Thoracic aorta (tissue), 2 donors: Measurements from ENCODE around the gene RNF11. TPM values are rescaled to one million over a fixed set of nuclear protein-coding genes. Genes with fewer than 3 reads are reported as not detected.
"Not testable (repeated sequence)": the region's sequence is repeated elsewhere in the genome, so short reads cannot be mapped to it uniquely, and the experiment has no call there.

ENCODE experiments used
- ATAC-seq: fragments of 150-250 bp; one replicate; pipeline ENCODE4 v1.8.0; 2017; ENCODE audit warnings: low read depth; ENCODE audit not compliant: insufficient number of reproducible peaks, low FRiP score
- DNase-seq: peaks from one replicate; pipeline ENCODE4 v3.0.0-alpha.2; 2020; ENCODE audit warnings: low spot score
- H3K27ac ChIP-seq, 2 donors: fragments of 200-600 bp; sonication (generic); 1 replicate in 1 of 2; 2 replicates in 1 of 2; pipeline ENCODE4 v1.5.1; 2016; ENCODE audit warnings: mild to moderate bottlenecking in 2 of 2, moderate library complexity in 2 of 2
- H3K27me3 ChIP-seq: fragments of 200-600 bp; sonication (generic); replicated peaks from 2 replicates; pipeline ENCODE4 v1.6.0; 2016; ENCODE audit warnings: mild to moderate bottlenecking; ENCODE audit not compliant: insufficient read depth
- H3K36me3 ChIP-seq: fragments of 200-600 bp; sonication (generic); one replicate; pipeline ENCODE4 v1.5.1; 2016
- H3K4me1 ChIP-seq, 2 donors: fragments of 200-600 bp; sonication (generic); 1 replicate in 1 of 2; 2 replicates in 1 of 2; pipeline versions ENCODE4 v1.5.1 to v1.6.0; 2016; ENCODE audit warnings: low read depth in 2 of 2, mild to moderate bottlenecking in 1 of 2; ENCODE audit not compliant: control insufficient read depth in 1 of 2
- H3K4me3 ChIP-seq: fragments of 200-600 bp; sonication (generic); 2 replicates; pipeline ENCODE4 v1.5.1; 2016; ENCODE audit warnings: mild to moderate bottlenecking
- H3K9me3 ChIP-seq: fragments of 200-600 bp; sonication (generic); 2 replicates; pipeline ENCODE4 v1.5.1; 2016
- CTCF ChIP-seq: fragments of 200-600 bp; sonication (generic); IDR thresholded peaks from one replicate; pipeline ENCODE4 v1.5.1; 2019; ENCODE audit warnings: antibody characterized with exemption
- total RNA-seq, 2 donors: library from RNA; depleted of rRNA; stranded (reverse); fragments of >200 nt; gene quantifications; one replicate each; pipeline versions ENCODE4 v1.1.0 to v1.2.3, GENCODE V29; 2016

RNF11 gene
- total RNA-seq, 2 donors from 2014 or later, result 102 to 112 TPM

- no peaks in the 10 kb centered on the region for H3K36me3 ChIP-seq
- no peaks in the 10 kb centered on the region for H3K27me3 ChIP-seq
- H3K4me3 ChIP-seq, result no peak overlapping the region
- no peak overlapping the region for H3K27ac ChIP-seq
- H3K4me1 ChIP-seq, result peaks cover 6 to 14% of the 10 kb centered on the region in 2 donors
- H3K9me3 ChIP-seq, result no peaks in the 10 kb centered on the region
- DNase-seq, result no peak
- TF ChIP-seq CTCF, result no peak
- no peak for ATAC-seq
These were observed 5.5 kb upstream of the RNF11 start for GRCh38 chr1:51230501-51231078.

DNA sequence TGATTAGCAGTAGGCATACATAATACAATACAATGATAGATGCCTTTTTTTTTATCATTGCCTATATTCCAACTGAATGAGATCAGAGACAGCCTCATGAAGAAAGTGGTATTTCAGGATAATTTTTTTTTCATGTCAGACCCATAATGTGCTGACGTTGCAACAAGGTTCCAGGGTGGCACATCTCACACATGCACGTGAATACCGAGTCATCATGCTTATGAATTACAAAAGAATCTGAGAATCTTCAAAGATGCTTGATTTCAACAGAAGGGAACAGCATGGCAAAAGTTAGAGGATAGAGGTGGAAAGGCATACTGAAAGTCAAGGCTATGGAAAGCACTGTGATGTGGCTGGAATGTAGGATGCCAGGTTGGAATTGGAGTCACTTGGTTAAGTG lies 5.0 kb upstream of the RNF11 start:
- Histone ChIP-seq H3K36me3 (no peaks in the 10 kb centered on the region), H3K27ac (no peak overlapping the region), H3K27me3 (no peaks in the 10 kb centered on the region), H3K4me1 (peaks cover 6 to 14% of the 10 kb centered on the region in 2 donors), H3K4me3 (no peak overlapping the region), H3K9me3 (no peaks in the 10 kb centered on the region)
- ATAC-seq (no peak), DNase-seq (no peak)
- no peak for TF ChIP-seq CTCF

DNA sequence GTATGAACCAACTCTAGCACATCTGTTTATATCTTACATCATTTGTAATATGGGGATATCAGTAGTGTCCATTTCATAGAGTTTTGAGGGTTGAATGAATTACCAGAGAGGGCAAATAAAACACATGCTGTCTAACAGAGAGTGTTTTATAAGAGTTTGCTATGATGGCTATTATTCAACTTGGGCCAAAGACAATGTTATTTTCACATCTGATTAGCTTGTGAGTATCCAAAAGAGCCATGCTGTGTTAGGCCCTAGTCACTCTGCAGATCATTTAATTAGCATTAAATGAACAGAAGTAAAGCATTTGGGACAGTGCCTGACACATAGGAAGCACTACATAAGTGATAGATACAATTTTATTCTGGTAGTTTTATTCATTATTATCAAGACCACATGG lies 4.2 kb upstream of the RNF11 start:
- Histone ChIP-seq H3K9me3 (no peaks in the 10 kb centered on the region), H3K4me3 (no peak overlapping the region), H3K27me3 (no peaks in the 10 kb centered on the region), H3K4me1 (peaks cover 6 to 14% of the 10 kb centered on the region in 2 donors), H3K36me3 (no peaks in the 10 kb centered on the region), H3K27ac (no peak overlapping the region)
- no peak for TF ChIP-seq CTCF
- ATAC-seq, result no peak
- DNase-seq, result no peak

GRCh38 chr1:51234236-51234635 lies 1.8 kb upstream of the RNF11 start:
- not testable (repeated sequence) for H3K36me3 ChIP-seq, H3K27me3 ChIP-seq, H3K27ac ChIP-seq, H3K9me3 ChIP-seq, DNase-seq, ATAC-seq, H3K4me3 ChIP-seq
- H3K4me1 ChIP-seq, result peaks cover 11 to 21% of the 10 kb centered on the region in 2 donors

- ATAC-seq, result peak; percentile 48
- TF ChIP-seq CTCF, result no peak
- peak overlapping the region; percentile 98 for H3K4me3 ChIP-seq
- no peaks in the 10 kb centered on the region for H3K27me3 ChIP-seq
- H3K4me1 ChIP-seq, result peaks cover 12 to 28% of the 10 kb centered on the region in 2 donors
- no peaks in the 10 kb centered on the region for H3K9me3 ChIP-seq
- DNase-seq, result peak; percentile 47
- H3K36me3 ChIP-seq, result no peaks in the 10 kb centered on the region
- peak overlapping the region; percentile 97 to 98 for H3K27ac ChIP-seq
These were observed 1.2 kb upstream of the RNF11 start for GRCh38 chr1:51234721-51235425.
